GM04503 (cell line): ENCODE data around the gene LDB2.
"Not testable (repeated sequence)": the region's sequence is repeated elsewhere in the genome, so short reads cannot be mapped to it uniquely, and the experiment has no call there.

Experiments
- DNase-seq: peaks from one replicate; pipeline ENCODE4 v3.0.0-alpha.2; 2012; ENCODE audit warnings: low read depth

Gene LDB2

GRCh38 chr4:16544869-16545268, 353.6 kb downstream of the LDB2 start:
- no peak for DNase-seq

GRCh38 chr4:16544251-16544721, 354.2 kb downstream of the LDB2 start:
- DNase-seq = no peak

- no peak for DNase-seq
Observed at GRCh38 chr4:16537926-16538325, 360.5 kb downstream of the LDB2 start.

GRCh38 chr4:16532240-16532970, 366.0 kb downstream of the LDB2 start:
- DNase-seq = peak; percentile 90

GRCh38 chr4:16530688-16531635, 367.5 kb downstream of the LDB2 start:
- DNase-seq = no peak

GRCh38 chr4:16524911-16525554, 373.4 kb downstream of the LDB2 start:
- peak; percentile 31 for DNase-seq

- DNase-seq = no peak
Observed at GRCh38 chr4:16524406-16524805, 374.0 kb downstream of the LDB2 start.

- not testable (repeated sequence) for DNase-seq
Observed at GRCh38 chr4:16523526-16523925, 374.9 kb downstream of the LDB2 start.

GRCh38 chr4:16521156-16521915, 377.1 kb downstream of the LDB2 start:
- no peak for DNase-seq

GRCh38 chr4:16516796-16517439, 381.5 kb downstream of the LDB2 start:
- DNase-seq = no peak

- DNase-seq = no peak
Observed at GRCh38 chr4:16513876-16514275, 384.6 kb downstream of the LDB2 start.

GRCh38 chr4:16508968-16509367, 389.5 kb downstream of the LDB2 start:
- no peak for DNase-seq

GRCh38 chr4:16505726-16506125, 392.7 kb downstream of the LDB2 start:
- no peak for DNase-seq

- no peak for DNase-seq
Observed at GRCh38 chr4:16505267-16505666, 393.2 kb downstream of the LDB2 start.

GRCh38 chr4:16503421-16504100, 394.9 kb downstream of the LDB2 start:
- no peak for DNase-seq

GRCh38 chr4:16498978-16499377, 399.5 kb downstream of the LDB2 start:
- no peak for DNase-seq

GRCh38 chr4:16496501-16496900, 401.9 kb downstream of the LDB2 start:
- DNase-seq = peak; percentile 13

- DNase-seq = no peak
Observed at GRCh38 chr4:16492872-16493271, 405.6 kb downstream of the LDB2 start.

GRCh38 chr4:16489226-16489625, 409.2 kb downstream of the LDB2 start:
- no peak for DNase-seq

GRCh38 chr4:16488084-16488483, 410.4 kb downstream of the LDB2 start:
- no peak for DNase-seq

- no peak for DNase-seq
Observed at GRCh38 chr4:16484711-16485110, 413.7 kb downstream of the LDB2 start.
